HG03139 (cell line): Measurements from ENCODE around the gene COL24A1.
A peak's percentile ranks its signal among the peaks of the same experiment; 100 is the strongest.
"Not testable (repeated sequence)": the region's sequence is repeated elsewhere in the genome, so short reads cannot be mapped to it uniquely, and the experiment has no call there.

Source experiments
- ATAC-seq: cut with Tn5 transposase; IDR thresholded peaks from one replicate; pipeline ENCODE4 v1.9.1; 2021; ENCODE audit not compliant: unreplicated experiment

COL24A1 gene

GRCh38 chr1:85822696-85823095 is 333.9 kb downstream of the COL24A1 start:
- no peak for ATAC-seq

- ATAC-seq, result no peak
Measured at GRCh38 chr1:85818371-85818770, 338.2 kb downstream of the COL24A1 start.

- ATAC-seq, result no peak
Measured at GRCh38 chr1:85816606-85817005, 340.0 kb downstream of the COL24A1 start.

- no peak for ATAC-seq
Measured at GRCh38 chr1:85815906-85816305, 340.7 kb downstream of the COL24A1 start.

GRCh38 chr1:85806236-85806965 is 350.2 kb downstream of the COL24A1 start:
- no peak for ATAC-seq

GRCh38 chr1:85801520-85801919 is 355.1 kb downstream of the COL24A1 start:
- no peak for ATAC-seq

- no peak for ATAC-seq
Measured at GRCh38 chr1:85799737-85800136, 356.8 kb downstream of the COL24A1 start.

GRCh38 chr1:85798419-85798818 is 358.2 kb downstream of the COL24A1 start:
- no peak for ATAC-seq

- ATAC-seq, result not testable (repeated sequence)
Measured at GRCh38 chr1:85777021-85777420, 379.6 kb downstream of the COL24A1 start.

- ATAC-seq, result no peak
Measured at GRCh38 chr1:85762804-85763203, 393.8 kb downstream of the COL24A1 start.

GRCh38 chr1:85756864-85757263 is 399.7 kb downstream of the COL24A1 start:
- ATAC-seq, result no peak

- no peak for ATAC-seq
Measured at GRCh38 chr1:85748120-85748519, 408.5 kb downstream of the COL24A1 start.

- ATAC-seq, result no peak
Measured at GRCh38 chr1:85746777-85747176, 409.8 kb downstream of the COL24A1 start.

GRCh38 chr1:85743814-85744213 is 412.8 kb downstream of the COL24A1 start:
- ATAC-seq, result no peak

GRCh38 chr1:85734931-85735330 is 421.6 kb downstream of the COL24A1 start:
- ATAC-seq, result no peak

- ATAC-seq, result no peak
Measured at GRCh38 chr1:85718678-85719340, 437.8 kb downstream of the COL24A1 start.

GRCh38 chr1:85714418-85715114 is 442.0 kb downstream of the COL24A1 start:
- not testable (repeated sequence) for ATAC-seq

- ATAC-seq, result no peak
Measured at GRCh38 chr1:85708829-85709227, 447.7 kb downstream of the COL24A1 start.

GRCh38 chr1:85707990-85708828 is 448.4 kb downstream of the COL24A1 start, which contains the start of gene ZNHIT6:
TSS of gene ZNHIT6 (minus strand) at chr1:85708433. CDS start at chr1:85708284, 149 bp downstream.
- peak; percentile 86 for ATAC-seq

GRCh38 chr1:85707267-85707989 is 449.1 kb downstream of the COL24A1 start:
- ATAC-seq, result peak; percentile 27
